ENCODE results near the gene MINDY4. TPM values are rescaled to one million over a fixed set of nuclear protein-coding genes. Genes with fewer than 3 reads are reported as not detected.

The MINDY4 gene
- total RNA-seq, 1 experiment from 2014 or later, result 2.1 TPM

DNA sequence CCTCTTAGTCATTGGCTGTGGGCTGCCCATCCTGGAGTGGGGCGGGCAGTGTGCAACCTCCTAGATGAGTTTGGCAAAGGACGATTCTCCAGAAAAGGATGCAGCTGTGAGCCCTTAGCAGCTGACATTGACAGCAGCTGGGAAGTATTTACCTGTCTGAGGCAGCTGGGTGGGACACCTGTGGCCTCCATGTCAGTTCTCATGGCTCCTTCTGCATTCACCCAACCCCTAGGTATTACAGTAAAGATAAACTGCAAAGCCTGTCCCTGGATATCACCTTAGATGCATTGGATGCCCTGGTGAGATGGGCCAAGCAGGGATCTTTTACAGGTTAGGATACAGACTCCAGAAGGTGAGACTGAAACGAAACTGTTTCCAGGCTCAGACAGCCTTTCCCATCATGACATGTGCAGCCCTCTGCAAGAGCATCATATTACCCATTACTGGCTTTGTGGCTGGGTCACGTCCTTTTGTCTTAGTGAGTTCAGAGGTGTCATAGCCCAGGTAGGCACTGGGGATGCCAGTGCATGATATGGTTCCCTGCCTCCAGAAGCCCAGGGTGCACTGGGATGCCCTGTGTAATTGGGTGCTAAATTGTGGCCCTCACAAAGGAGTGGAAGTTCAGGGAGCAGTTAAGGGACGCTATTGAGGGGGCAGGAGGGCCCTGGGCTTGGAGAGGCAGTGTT lies 28.9 kb downstream of the MINDY4 start:
- Mint-ChIP-seq H3K36me3 (ENCODE audit: insufficient read depth, unreplicated experiment) (no peaks in the 10 kb centered on the region), H3K27me3 (ENCODE audit: insufficient read depth, unreplicated experiment) (no peaks in the 10 kb centered on the region), H3K27ac (ENCODE audit: unreplicated experiment) (no peak overlapping the region), H3K4me3 (ENCODE audit: unreplicated experiment) (no peak overlapping the region), H3K9me3 (ENCODE audit: unreplicated experiment) (no peaks in the 10 kb centered on the region), H3K4me1 (ENCODE audit: low read depth, unreplicated experiment) (peaks cover 22% of the 10 kb centered on the region)
- TF ChIP-seq, protein P1, sequence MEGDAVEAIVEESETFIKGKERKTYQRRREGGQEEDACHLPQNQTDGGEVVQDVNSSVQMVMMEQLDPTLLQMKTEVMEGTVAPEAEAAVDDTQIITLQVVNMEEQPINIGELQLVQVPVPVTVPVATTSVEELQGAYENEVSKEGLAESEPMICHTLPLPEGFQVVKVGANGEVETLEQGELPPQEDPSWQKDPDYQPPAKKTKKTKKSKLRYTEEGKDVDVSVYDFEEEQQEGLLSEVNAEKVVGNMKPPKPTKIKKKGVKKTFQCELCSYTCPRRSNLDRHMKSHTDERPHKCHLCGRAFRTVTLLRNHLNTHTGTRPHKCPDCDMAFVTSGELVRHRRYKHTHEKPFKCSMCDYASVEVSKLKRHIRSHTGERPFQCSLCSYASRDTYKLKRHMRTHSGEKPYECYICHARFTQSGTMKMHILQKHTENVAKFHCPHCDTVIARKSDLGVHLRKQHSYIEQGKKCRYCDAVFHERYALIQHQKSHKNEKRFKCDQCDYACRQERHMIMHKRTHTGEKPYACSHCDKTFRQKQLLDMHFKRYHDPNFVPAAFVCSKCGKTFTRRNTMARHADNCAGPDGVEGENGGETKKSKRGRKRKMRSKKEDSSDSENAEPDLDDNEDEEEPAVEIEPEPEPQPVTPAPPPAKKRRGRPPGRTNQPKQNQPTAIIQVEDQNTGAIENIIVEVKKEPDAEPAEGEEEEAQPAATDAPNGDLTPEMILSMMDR (IDR thresholded peaks at IDR 0.05; ENCODE audit: insufficient read depth in 1 of 2, low read depth in 1 of 2, low read length in 1 of 2, severe bottlenecking in 1 of 2, unreplicated experiment in 1 of 2), result no peak
- BruUV-seq (replicated peaks), result no TSS peak
- DNase-seq, result no peak
- Histone ChIP-seq H3K9me3 (no peaks in the 10 kb centered on the region), H3K27me3 (replicated peaks; ENCODE audit: control insufficient read depth, insufficient read depth, low read length) (no peaks in the 10 kb centered on the region), H3K36me3 (ENCODE audit: control insufficient read depth, insufficient read depth, low read length) (no peaks in the 10 kb centered on the region), H3K4me3 (ENCODE audit: low read depth, low read length) (no peak overlapping the region), H3K4me1 (peaks cover 40% of the 10 kb centered on the region)
- intact Hi-C loops (cut with micrococcal nuclease; ENCODE audit: unreplicated experiment), result loop anchor here (1.0 to 5.0 kb wide), 4 partner anchors 82 to 322 kb away; no protein-coding TSS in a partner anchor
- ChIA-PET CTCF (interaction anchor here (1.4 kb wide), 1 partner anchor 179 kb away, joined by 7 read pairs; no protein-coding TSS in a partner anchor), POLR2A (no interaction called here)

DNA sequence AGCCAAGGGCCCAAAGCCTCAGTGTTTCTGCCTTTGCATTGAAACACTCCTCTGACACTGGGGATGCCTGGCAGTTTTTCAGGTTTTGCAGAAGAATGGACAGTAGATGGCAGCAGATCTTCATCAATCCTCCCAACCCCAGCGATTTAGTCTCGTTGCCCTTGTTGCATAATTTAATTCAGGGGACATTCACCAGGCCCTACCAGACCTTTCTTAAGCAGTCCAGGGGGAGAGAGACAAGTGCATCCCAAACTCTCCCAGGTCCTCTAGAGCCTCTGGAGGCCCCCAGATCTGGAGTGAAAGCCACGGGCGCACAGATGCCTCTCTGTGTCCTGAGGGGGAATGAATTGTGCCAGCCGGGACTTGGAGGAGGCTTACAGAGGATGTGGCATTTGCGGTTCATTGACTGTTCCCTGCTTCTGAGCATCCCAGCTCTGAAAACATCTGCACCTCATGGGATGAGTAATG lies 29.6 kb downstream of the MINDY4 start:
- no peak overlapping the region for H3K4me3 ChIP-seq (ENCODE audit: low read depth, low read length)
- H3K27me3 ChIP-seq (replicated peaks; ENCODE audit: control insufficient read depth, insufficient read depth, low read length), result no peaks in the 10 kb centered on the region
- H3K4me1 Mint-ChIP-seq (ENCODE audit: low read depth, unreplicated experiment), result peaks cover 20% of the 10 kb centered on the region
- peak; percentile 57 to 75 for DNase-seq
- no peaks in the 10 kb centered on the region for H3K36me3 Mint-ChIP-seq (ENCODE audit: insufficient read depth, unreplicated experiment)
- TF ChIP-seq, protein P1 (IDR thresholded peaks at IDR 0.05; ENCODE audit: insufficient read depth in 1 of 2, low read depth in 1 of 2, low read length in 1 of 2, severe bottlenecking in 1 of 2, unreplicated experiment in 1 of 2), result peak; percentile 61 to 74
- intact Hi-C loops (cut with micrococcal nuclease; ENCODE audit: unreplicated experiment), result loop anchor here (1.0 to 5.0 kb wide), 4 partner anchors 81 to 321 kb away; no protein-coding TSS in a partner anchor
- H3K27ac Mint-ChIP-seq (ENCODE audit: unreplicated experiment), result no peak overlapping the region
- BruUV-seq (replicated peaks), result no TSS peak
- peaks cover 33% of the 10 kb centered on the region for H3K4me1 ChIP-seq
- no peaks in the 10 kb centered on the region for H3K36me3 ChIP-seq (ENCODE audit: control insufficient read depth, insufficient read depth, low read length)
- no peaks in the 10 kb centered on the region for H3K9me3 ChIP-seq
- H3K4me3 Mint-ChIP-seq (ENCODE audit: unreplicated experiment), result no peak overlapping the region
- H3K9me3 Mint-ChIP-seq (ENCODE audit: unreplicated experiment), result no peaks in the 10 kb centered on the region
- ChIA-PET POLR2A (no interaction called here), CTCF (interaction anchor here (1.4 to 1.6 kb wide), 2 partner anchors 178 to 322 kb away, joined by 5 to 7 read pairs; no protein-coding TSS in a partner anchor)
- H3K27me3 Mint-ChIP-seq (ENCODE audit: insufficient read depth, unreplicated experiment), result no peaks in the 10 kb centered on the region

DNA sequence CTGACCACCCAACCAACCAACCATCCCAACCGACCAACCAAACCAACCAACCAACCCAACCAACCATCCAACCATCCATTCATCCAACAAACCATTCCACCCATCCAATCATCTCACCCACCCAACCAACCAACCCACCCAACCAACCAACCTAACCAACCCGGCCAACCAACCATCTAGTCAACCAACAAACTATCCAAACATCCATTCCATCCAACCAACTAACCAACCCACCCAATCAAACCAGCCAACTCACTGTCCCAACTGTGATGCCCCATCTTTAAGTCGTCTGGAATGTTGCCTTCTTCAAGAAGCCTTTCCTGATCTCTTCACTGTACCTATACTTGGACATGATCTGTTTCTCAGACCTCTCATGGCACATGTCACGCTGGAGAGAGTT lies 31.6 kb downstream of the MINDY4 start:
- Mint-ChIP-seq H3K27ac (ENCODE audit: unreplicated experiment) (no peak overlapping the region), H3K4me3 (ENCODE audit: unreplicated experiment) (no peak overlapping the region), H3K27me3 (ENCODE audit: insufficient read depth, unreplicated experiment) (no peaks in the 10 kb centered on the region), H3K9me3 (ENCODE audit: unreplicated experiment) (no peaks in the 10 kb centered on the region), H3K36me3 (ENCODE audit: insufficient read depth, unreplicated experiment) (no peaks in the 10 kb centered on the region), H3K4me1 (ENCODE audit: low read depth, unreplicated experiment) (peaks cover 1% of the 10 kb centered on the region)
- CTCF ChIA-PET, result no interaction called here
- DNase-seq, result no peak
- H3K9me3 ChIP-seq, result no peaks in the 10 kb centered on the region
- POLR2A ChIA-PET, result no interaction called here
- intact Hi-C loops (cut with micrococcal nuclease; ENCODE audit: unreplicated experiment), result loop anchor here (5.0 kb wide), 1 partner anchor 79 kb away; no protein-coding TSS in a partner anchor
- no peaks in the 10 kb centered on the region for H3K36me3 ChIP-seq (ENCODE audit: control insufficient read depth, insufficient read depth, low read length)
- no peaks in the 10 kb centered on the region for H3K27me3 ChIP-seq (replicated peaks; ENCODE audit: control insufficient read depth, insufficient read depth, low read length)
- H3K4me3 ChIP-seq (ENCODE audit: low read depth, low read length), result no peak overlapping the region
- TF ChIP-seq, protein P1 (IDR thresholded peaks at IDR 0.05; ENCODE audit: insufficient read depth in 1 of 2, low read depth in 1 of 2, low read length in 1 of 2, severe bottlenecking in 1 of 2, unreplicated experiment in 1 of 2), result no peak
- H3K4me1 ChIP-seq, result peaks cover 13% of the 10 kb centered on the region
- BruUV-seq (replicated peaks), result no TSS peak
